WI38 (cell line): Measurements from ENCODE around the gene RTL10.

Experiments
- H3K4me3 ChIP-seq: 2 replicates; pipeline ENCODE4 v1.5.1; 2011; ENCODE audit warnings: low read depth, mild to moderate bottlenecking, control low read depth, low read length
- TF ChIP-seq, protein P1 (sequence below): IDR thresholded peaks from 2 replicates; pipeline ENCODE4 v1.5.1; 2012; ENCODE audit warnings: low read depth, mild to moderate bottlenecking, control low read depth, low read length

The RTL10 gene

DNA sequence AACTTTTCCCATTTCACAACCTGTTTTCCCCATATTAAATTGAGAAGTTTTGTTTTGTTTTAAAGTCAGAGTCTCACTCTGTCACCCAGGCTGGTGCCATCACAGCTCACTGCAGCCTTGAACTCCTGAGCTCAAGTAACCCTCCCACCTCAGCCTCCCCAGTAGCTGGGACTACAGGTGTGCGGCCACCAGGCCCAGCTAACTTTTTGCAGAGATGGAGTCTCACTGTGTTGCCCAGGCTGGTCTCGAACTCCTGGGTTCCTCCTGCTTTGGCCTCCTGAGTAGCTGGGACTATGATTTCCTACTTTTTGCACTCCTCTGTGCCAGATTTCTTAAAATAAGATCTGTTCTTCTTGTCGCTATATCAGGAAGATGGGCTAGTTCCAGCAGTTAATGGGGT lies 44.9 kb downstream of the RTL10 start:
- TF ChIP-seq, protein P1, sequence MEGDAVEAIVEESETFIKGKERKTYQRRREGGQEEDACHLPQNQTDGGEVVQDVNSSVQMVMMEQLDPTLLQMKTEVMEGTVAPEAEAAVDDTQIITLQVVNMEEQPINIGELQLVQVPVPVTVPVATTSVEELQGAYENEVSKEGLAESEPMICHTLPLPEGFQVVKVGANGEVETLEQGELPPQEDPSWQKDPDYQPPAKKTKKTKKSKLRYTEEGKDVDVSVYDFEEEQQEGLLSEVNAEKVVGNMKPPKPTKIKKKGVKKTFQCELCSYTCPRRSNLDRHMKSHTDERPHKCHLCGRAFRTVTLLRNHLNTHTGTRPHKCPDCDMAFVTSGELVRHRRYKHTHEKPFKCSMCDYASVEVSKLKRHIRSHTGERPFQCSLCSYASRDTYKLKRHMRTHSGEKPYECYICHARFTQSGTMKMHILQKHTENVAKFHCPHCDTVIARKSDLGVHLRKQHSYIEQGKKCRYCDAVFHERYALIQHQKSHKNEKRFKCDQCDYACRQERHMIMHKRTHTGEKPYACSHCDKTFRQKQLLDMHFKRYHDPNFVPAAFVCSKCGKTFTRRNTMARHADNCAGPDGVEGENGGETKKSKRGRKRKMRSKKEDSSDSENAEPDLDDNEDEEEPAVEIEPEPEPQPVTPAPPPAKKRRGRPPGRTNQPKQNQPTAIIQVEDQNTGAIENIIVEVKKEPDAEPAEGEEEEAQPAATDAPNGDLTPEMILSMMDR: no peak
- no peak overlapping the region for H3K4me3 ChIP-seq

DNA sequence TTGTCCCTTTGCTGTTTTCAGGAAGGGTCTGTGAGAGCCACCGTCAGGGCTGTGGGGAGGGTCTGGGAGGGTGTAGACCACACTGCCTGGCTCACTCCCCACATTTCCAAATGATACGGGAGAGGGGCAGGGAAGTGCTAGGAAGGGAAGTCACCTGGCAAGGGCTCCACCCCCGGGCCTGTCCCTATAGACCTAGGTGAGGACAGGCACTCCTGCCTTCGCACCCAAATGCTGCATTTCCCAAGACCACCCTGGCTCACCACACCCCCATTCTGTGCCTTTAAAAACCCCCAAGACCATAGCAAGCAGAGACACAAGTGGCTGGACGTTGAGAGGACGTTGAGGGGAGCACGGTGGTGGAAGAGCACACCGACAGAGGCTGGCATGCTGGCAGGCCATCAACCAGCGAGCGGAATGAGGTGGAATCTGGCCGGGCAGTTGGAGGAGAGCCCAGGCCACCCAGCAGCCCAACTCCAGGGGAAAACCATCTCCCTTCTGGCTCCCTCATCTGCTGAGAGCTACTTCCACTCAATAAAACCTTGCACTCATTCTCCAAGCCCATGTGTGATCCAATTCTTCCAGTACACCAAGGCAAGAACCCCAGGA lies 45.7 kb downstream of the RTL10 start:
- no peak overlapping the region for H3K4me3 ChIP-seq
- TF ChIP-seq, protein P1: no peak

DNA sequence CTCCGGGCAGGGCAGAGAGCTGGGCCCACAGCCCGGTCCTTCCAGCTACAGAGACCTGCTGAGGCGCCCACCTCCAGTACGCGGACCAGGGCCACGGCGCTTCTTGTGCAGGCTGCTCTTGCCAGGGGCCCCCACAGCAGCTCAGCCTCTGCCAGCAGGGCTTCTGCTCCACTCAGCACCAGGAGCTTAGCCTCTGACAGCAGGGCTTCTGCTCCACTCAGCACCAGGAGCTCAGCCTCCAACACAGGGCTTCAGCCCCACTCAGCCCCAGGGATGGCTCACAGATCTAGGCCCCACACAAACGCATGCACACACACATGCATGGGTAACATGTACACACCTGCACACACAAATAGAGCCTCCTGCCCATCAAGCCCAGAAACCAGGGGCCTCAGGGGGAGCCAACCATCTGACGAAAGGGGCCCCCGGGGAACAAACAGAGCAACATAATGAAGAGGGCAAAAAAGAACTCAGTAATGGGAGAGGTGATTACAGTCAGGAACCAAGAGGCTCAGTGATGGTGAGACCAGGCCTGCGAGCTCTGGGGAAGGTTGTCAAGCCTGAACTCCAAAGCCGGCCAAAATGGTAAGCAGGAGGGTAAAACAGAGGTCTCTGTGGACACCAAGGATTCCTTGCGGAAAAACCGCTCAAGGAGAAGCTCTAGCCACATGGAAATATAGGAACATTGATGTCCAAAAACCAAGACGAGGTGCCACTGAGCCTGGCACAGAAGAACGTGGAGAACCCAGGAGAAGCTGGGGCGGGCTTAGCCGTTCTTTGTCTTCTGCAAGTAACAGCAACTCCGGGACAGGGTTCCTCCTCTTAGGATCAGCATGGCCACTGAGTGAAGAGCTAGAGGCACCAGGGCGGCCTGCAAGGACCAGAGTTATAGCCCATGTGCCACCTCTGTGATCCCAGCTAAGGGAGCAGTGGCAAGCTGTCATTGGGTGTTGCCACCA lies 46.5 kb downstream of the RTL10 start:
- no peak overlapping the region for H3K4me3 ChIP-seq
- TF ChIP-seq, protein P1: no peak

DNA sequence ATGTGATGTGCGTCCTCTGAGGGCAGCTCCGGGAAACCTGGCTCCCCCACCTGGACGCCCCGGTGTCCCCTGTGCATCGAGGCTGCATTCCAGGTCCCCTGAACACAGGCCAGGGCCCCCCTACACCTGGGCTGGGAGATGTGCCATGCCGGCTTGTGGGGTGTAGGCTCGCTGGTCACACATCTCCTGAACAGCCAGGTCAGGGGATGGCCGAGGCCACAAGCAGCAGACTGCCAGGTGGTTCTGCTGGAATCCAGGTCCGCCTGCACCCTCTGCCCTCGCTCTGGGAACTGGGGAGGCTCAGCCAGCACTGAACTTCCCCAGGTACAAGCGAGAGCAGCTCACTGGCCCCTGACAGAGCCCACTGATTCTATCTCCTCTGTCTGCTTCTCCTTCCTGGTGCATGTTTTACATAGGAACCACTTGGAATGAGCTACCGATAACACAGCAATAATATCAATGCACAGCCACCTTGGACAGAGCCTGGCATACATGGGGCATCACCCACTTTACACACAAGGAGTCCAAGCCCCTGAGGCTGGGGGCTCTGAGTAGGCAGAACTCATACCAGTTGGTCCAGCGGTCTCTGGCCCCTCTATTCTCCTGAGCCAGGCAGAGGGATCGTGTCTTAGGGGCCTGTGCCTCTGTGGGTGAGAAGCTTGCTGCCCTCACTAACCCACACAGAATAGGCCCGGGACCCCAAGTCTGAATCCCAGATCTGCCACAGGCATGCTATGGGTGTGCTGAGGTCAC lies 47.3 kb downstream of the RTL10 start:
- no peak overlapping the region for H3K4me3 ChIP-seq
- TF ChIP-seq, protein P1: no peak

DNA sequence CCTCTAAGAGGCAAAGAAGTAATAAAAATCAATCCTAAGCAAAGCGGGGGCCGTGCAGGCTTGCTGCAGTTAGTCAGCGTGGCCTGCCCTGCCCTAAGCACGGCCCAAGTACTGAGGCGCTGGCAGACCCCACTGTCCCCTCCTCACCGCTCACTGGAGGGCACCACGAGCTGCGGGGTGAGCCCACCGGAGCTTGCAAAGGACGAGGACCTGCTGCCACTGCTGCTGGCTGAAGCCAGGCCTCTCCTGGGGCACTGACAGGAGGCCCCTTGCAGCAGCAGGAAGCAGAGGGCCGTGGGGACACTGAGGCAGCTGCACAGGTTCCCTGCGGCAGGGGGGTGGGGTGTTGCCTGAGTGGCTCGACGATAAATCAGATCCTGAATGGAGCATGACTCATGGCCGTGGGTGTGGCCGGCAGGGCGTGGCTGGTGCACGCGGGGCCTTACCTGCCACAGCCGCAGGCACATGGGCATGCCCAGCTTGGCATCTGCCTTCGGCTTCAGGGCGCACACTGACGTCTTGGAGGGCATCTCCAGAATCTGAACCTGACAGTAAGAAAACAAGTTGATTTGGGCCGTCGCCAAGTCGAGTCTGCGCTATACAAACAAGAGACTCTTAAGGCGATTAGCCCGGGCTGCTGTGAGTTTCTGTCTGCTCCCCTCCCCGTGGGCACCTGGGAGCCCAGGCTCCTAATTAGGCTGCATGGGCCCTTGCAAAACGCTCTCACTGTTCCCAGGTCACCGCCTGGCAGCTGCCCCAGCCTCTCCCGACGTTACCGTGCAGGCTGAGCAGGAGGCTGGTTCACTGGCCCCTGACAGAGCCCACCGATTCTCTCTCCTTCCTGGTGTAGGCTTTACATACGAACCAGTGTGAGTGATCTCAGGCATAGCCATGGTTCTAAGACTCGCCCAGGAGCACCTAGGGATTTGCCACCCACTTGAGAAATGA lies 48.2 kb downstream of the RTL10 start:
- TF ChIP-seq, protein P1: no peak
- H3K4me3 ChIP-seq: no peak overlapping the region

DNA sequence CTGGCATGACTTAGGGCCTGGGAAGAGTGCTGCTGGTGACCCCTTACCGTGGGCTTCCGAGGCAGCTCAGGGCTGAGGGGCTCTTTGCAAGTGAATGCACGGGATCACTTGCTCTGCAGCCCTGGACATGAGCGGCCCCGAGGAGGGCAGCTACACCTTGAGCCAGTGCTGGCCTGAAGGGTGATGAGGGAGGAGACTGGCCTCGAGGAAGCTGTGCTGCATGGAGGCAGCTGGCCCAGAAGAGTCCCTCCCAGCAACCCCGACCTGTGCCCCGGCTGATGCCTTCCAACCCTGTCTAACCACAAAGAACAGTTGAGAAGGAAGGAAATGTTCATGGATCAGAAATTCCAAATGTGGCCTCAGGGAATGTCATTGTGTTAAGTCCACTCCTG lies 48.9 kb downstream of the RTL10 start:
- TF ChIP-seq, protein P1: no peak
- H3K4me3 ChIP-seq: no peak overlapping the region
